ENCODE results near the gene KLHL12. TPM values are rescaled to one million over a fixed set of nuclear protein-coding genes. Genes with fewer than 3 reads are reported as not detected.

KLHL12 gene
- total RNA-seq, 1 experiment from 2014 or later, result 35.4 TPM

GRCh38 chr1:202966006-202966898, 39.2 kb upstream of the KLHL12 start:
- no peaks in the 10 kb centered on the region for H3K9me3 Mint-ChIP-seq (ENCODE audit: low read depth, unreplicated experiment)
- peaks cover 14% of the 10 kb centered on the region for H3K4me1 Mint-ChIP-seq (ENCODE audit: low read depth, unreplicated experiment)
- H3K27ac Mint-ChIP-seq (ENCODE audit: unreplicated experiment), result peak overlapping the region; percentile 55
- TSS peak; percentile 43 for BruUV-seq (replicated peaks)
- peaks cover 21% of the 10 kb centered on the region for H3K36me3 Mint-ChIP-seq (ENCODE audit: insufficient read depth, unreplicated experiment)
- peaks cover 3% of the 10 kb centered on the region for H3K27me3 Mint-ChIP-seq (ENCODE audit: unreplicated experiment)
- CTCF ChIA-PET, result interaction anchor here (0.6 to 0.7 kb wide), 3 partner anchors 12 to 207 kb away, joined by 3 to 6 read pairs (median 3); no protein-coding TSS in a partner anchor
- no peak for TF ChIP-seq CTCF (IDR thresholded peaks at IDR 0.05; ENCODE audit: unreplicated experiment)
- no peak for DNase-seq
- H3K4me3 Mint-ChIP-seq (ENCODE audit: low read depth, unreplicated experiment), result peak overlapping the region; percentile 79
- intact Hi-C loops (cut with micrococcal nuclease; ENCODE audit: unreplicated experiment), result no loop called here

GRCh38 chr1:202965422-202965821, 38.4 kb upstream of the KLHL12 start:
- Mint-ChIP-seq H3K9me3 (ENCODE audit: low read depth, unreplicated experiment) (no peaks in the 10 kb centered on the region), H3K27ac (ENCODE audit: unreplicated experiment) (no peak overlapping the region), H3K4me1 (ENCODE audit: low read depth, unreplicated experiment) (peaks cover 14% of the 10 kb centered on the region), H3K27me3 (ENCODE audit: unreplicated experiment) (no peaks in the 10 kb centered on the region), H3K36me3 (ENCODE audit: insufficient read depth, unreplicated experiment) (peaks cover 21% of the 10 kb centered on the region), H3K4me3 (ENCODE audit: low read depth, unreplicated experiment) (no peak overlapping the region)
- TF ChIP-seq CTCF (IDR thresholded peaks at IDR 0.05; ENCODE audit: unreplicated experiment), result no peak
- CTCF ChIA-PET, result no interaction called here
- no TSS peak for BruUV-seq (replicated peaks)
- DNase-seq, result no peak
- intact Hi-C loops (cut with micrococcal nuclease; ENCODE audit: unreplicated experiment), result no loop called here

GRCh38 chr1:202964791-202965410, 37.9 kb upstream of the KLHL12 start:
- H3K9me3 Mint-ChIP-seq (ENCODE audit: low read depth, unreplicated experiment), result no peaks in the 10 kb centered on the region
- CTCF ChIA-PET, result no interaction called here
- no peak for TF ChIP-seq CTCF (IDR thresholded peaks at IDR 0.05; ENCODE audit: unreplicated experiment)
- no peak overlapping the region for H3K27ac Mint-ChIP-seq (ENCODE audit: unreplicated experiment)
- DNase-seq, result no peak
- intact Hi-C loops (cut with micrococcal nuclease; ENCODE audit: unreplicated experiment), result no loop called here
- peaks cover 21% of the 10 kb centered on the region for H3K36me3 Mint-ChIP-seq (ENCODE audit: insufficient read depth, unreplicated experiment)
- no peaks in the 10 kb centered on the region for H3K27me3 Mint-ChIP-seq (ENCODE audit: unreplicated experiment)
- peaks cover 19% of the 10 kb centered on the region for H3K4me1 Mint-ChIP-seq (ENCODE audit: low read depth, unreplicated experiment)
- BruUV-seq (replicated peaks), result no TSS peak
- H3K4me3 Mint-ChIP-seq (ENCODE audit: low read depth, unreplicated experiment), result no peak overlapping the region

GRCh38 chr1:202961220-202961880, 34.3 kb upstream of the KLHL12 start:
- Mint-ChIP-seq H3K27me3 (ENCODE audit: unreplicated experiment) (no peaks in the 10 kb centered on the region), H3K4me3 (ENCODE audit: low read depth, unreplicated experiment) (no peak overlapping the region), H3K4me1 (ENCODE audit: low read depth, unreplicated experiment) (peaks cover 27% of the 10 kb centered on the region), H3K27ac (ENCODE audit: unreplicated experiment) (no peak overlapping the region), H3K36me3 (ENCODE audit: insufficient read depth, unreplicated experiment) (peaks cover 31% of the 10 kb centered on the region), H3K9me3 (ENCODE audit: low read depth, unreplicated experiment) (no peaks in the 10 kb centered on the region)
- no TSS peak for BruUV-seq (replicated peaks)
- TF ChIP-seq CTCF (IDR thresholded peaks at IDR 0.05; ENCODE audit: unreplicated experiment), result no peak
- intact Hi-C loops (cut with micrococcal nuclease; ENCODE audit: unreplicated experiment), result no loop called here
- no peak for DNase-seq
- CTCF ChIA-PET, result no interaction called here

Measured in Calu3 (cell line).